GM12864 (cell line): Measurements from ENCODE around the gene IL17A.
"Not testable (repeated sequence)": the region's sequence is repeated elsewhere in the genome, so short reads cannot be mapped to it uniquely, and the experiment has no call there.

Experiments
- DNase-seq: peaks from one replicate; pipeline ENCODE4 v3.0.0-alpha.2; 2011; ENCODE audit warnings: low read depth
- H3K4me3 ChIP-seq: 2 replicates; pipeline ENCODE4 v1.5.1; 2011; ENCODE audit warnings: mild to moderate bottlenecking, low read depth, low read length, control low read depth
- CTCF ChIP-seq: IDR thresholded peaks from 2 replicates; pipeline ENCODE4 v1.5.1; 2011; ENCODE audit warnings: low read depth, mild to moderate bottlenecking, moderate library complexity, low read length, control low read depth, inconsistent platforms; ENCODE audit errors: missing control alignments

The IL17A gene

DNA sequence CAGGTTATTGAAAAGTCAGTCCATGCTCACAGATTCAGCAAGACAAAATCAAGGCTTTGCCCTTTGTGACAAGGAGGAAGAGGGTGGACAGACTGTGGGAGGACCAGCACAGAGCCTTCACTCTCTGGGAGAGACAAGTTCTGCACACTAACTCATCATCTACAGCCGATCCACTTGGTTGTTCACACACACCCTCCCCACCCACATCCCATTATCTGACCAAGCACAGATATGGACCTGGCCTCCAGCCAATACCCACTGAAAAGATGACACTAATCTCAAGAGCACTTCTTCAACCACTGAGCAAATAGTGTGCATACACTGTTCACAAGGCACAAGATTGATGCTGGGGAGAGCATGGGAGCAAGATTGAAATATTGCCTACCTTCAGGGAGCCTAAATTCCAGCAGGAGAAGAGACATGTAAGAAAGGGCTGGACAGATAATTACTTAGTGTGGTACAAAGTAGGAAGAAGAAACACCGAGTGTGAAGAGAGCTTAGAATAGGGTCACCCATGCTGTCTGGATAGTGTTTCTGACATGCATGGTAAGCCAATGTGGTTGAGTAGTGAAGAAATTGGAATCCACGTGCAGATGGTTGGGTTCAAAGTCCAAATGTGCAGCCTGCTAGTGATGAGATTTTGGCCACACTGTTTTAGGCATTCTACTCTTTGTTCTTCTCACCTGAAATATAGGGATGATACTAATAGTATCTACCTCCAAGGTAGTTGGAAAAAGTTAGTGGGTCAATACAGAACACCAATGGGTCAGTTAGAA, 21.7 kb upstream of the IL17A start:
- TF ChIP-seq CTCF = no peak
- no peak overlapping the region for H3K4me3 ChIP-seq
- no peak for DNase-seq

GRCh38 chr6:52167267-52167666, 18.9 kb upstream of the IL17A start:
- no peak for TF ChIP-seq CTCF
- DNase-seq = no peak
- H3K4me3 ChIP-seq = no peak overlapping the region

GRCh38 chr6:52168351-52168750, 17.8 kb upstream of the IL17A start:
- not testable (repeated sequence) for H3K4me3 ChIP-seq, DNase-seq

GRCh38 chr6:52174118-52174517, 12.1 kb upstream of the IL17A start:
- no peak overlapping the region for H3K4me3 ChIP-seq
- no peak for DNase-seq
- no peak for TF ChIP-seq CTCF

DNA sequence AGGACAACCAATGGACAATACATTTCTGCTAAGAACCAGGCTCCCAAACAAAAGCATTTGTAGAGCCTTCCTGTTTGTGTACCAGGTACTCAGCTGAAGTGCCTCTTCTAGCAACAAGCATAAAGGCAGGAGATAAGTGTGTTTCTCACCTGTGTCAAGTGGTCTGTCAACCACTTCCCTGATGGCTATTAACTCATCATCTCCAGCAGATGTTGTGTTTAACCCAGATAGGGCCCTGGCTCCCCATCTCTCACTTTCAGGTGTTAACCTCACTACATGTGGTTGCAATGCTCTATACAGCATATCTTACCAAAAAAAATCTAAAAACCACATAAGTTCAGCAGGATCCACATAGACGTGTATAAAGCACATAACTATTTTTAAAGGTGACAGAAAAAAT, 9.6 kb upstream of the IL17A start:
- DNase-seq = no peak
- no peak for TF ChIP-seq CTCF
- H3K4me3 ChIP-seq = no peak overlapping the region

- no peak for TF ChIP-seq CTCF
- H3K4me3 ChIP-seq = no peak overlapping the region
- no peak for DNase-seq
Measured at GRCh38 chr6:52177961-52178360, 8.2 kb upstream of the IL17A start.

DNA sequence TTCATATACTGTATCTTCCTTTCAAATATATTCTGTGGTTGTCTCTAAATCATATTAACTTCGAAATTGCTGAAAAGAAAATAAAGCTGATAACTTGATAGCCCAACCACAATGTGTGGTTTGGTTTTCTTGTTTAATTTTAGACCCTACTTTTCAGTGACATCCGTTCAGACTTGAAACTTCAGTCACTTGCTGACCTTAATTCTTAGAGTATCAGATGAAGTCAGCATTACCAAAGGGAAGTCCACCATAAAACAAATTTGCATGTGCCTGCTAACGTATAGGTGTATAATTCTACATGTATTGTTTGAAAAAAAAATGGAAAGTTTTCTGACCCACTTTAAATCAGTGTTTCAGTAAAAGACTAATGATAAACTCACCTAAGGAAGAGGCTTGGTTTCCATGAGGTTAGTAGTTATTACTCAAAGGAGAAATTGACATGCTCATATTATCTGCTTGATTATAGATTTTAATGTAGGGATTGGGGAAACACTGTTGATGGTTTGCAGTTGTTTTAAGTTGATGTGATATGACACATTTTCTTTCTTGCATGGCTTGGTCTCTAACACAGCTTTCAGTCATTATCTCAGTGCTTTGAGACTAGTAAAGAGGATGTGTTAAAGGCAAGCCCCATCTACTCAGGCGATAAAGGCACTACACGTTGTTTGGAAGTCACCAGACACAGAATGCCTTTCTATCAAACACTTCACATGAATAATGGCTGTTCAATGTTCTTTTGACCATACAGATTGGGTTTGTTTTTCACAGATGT, 5.2 kb upstream of the IL17A start:
- TF ChIP-seq CTCF = no peak
- H3K4me3 ChIP-seq = no peak overlapping the region
- DNase-seq = no peak
